Measurements from ENCODE around the gene SYT1. TPM values are rescaled to one million over a fixed set of nuclear protein-coding genes. Genes with fewer than 3 reads are reported as not detected.

The SYT1 gene
- total RNA-seq, 1 experiment from 2014 or later = 44.9 TPM

GRCh38 chr12:79071498-79071897 is 206.9 kb downstream of the SYT1 start (continued):
- TF ChIP-seq CBX3 (IDR thresholded peaks at IDR 0.05; ENCODE audit: low read depth) = no peak
- TF ChIP-seq ELF1 (IDR thresholded peaks at IDR 0.05; ENCODE audit: borderline replicate concordance, low read depth) = no peak
- TF ChIP-seq MAX (IDR thresholded peaks at IDR 0.05) = no peak
- no peak for TF ChIP-seq ZNF274 (IDR thresholded peaks at IDR 0.05; ENCODE audit: low read depth, low read length)
- no peak for TF ChIP-seq SIN3A (IDR thresholded peaks at IDR 0.05; ENCODE audit: low read depth)
- no peak for TF ChIP-seq SP1 (IDR thresholded peaks at IDR 0.05; ENCODE audit: low read depth)

GRCh38 chr12:79073506-79073905 is 208.9 kb downstream of the SYT1 start:
- no peak overlapping the region for H3K27ac ChIP-seq (ENCODE audit: low read depth, low read length)
- H3K27me3 ChIP-seq (ENCODE audit: insufficient read depth, low read length) = no peaks in the 10 kb centered on the region
- no peak overlapping the region for H3K4me2 ChIP-seq (ENCODE audit: low read length)
- intact Hi-C loops (cut with micrococcal nuclease) = no loop called here
- H3K4me1 ChIP-seq (ENCODE audit: control insufficient read depth in 1 of 2, insufficient read depth in 2 of 2, low read length in 2 of 2) = no peaks in the 10 kb centered on the region
- ChIA-PET POLR2A (no interaction called here), RAD21 (ENCODE audit: low non-redundant PET in 1 of 2, low total read pairs in 2 of 2, uncharacterized antibody in 2 of 2, unreplicated experiment in 2 of 2) (no interaction called here), CTCF (interaction anchor here (1.4 kb wide), 1 partner anchor 12 kb away, joined by 3 read pairs; no protein-coding TSS in a partner anchor)
- H3K79me2 ChIP-seq (ENCODE audit: insufficient read depth, low read length) = no peaks in the 10 kb centered on the region
- no TSS peak for BruUV-seq (replicated peaks)
- no peak for ATAC-seq
- no peak for DNase-seq (ENCODE audit: low read depth, low spot score)
- no peak overlapping the region for H3K9ac ChIP-seq (ENCODE audit: low read length)
- H4K20me1 ChIP-seq (ENCODE audit: insufficient read depth) = no peaks in the 10 kb centered on the region
- TF ChIP-seq EZH2 (IDR thresholded peaks at IDR 0.05) (no peak), ZBTB33 (IDR thresholded peaks at IDR 0.05; ENCODE audit: extremely low read depth, insufficient replicate concordance, low read length) (no peak), JUND (IDR thresholded peaks at IDR 0.05) (no peak), TCF7L2 (IDR thresholded peaks at IDR 0.05; ENCODE audit: borderline replicate concordance, extremely low read depth, insufficient read depth, insufficient read length) (no peak), ELF1 (IDR thresholded peaks at IDR 0.05; ENCODE audit: borderline replicate concordance, low read depth) (no peak), FOSL1 (IDR thresholded peaks at IDR 0.05; ENCODE audit: low read depth) (no peak), CEBPB (IDR thresholded peaks at IDR 0.05; ENCODE audit: low read depth) (no peak), YY1 (IDR thresholded peaks at IDR 0.05; ENCODE audit: extremely low read depth, insufficient replicate concordance, low read depth, low read length) (no peak), ZFX (IDR thresholded peaks at IDR 0.05) (no peak), POLR2AphosphoS5 (IDR thresholded peaks at IDR 0.05; ENCODE audit: low read depth, low read length) (no peak), RAD21 (IDR thresholded peaks at IDR 0.05; ENCODE audit: low read depth) (no peak), SRF (IDR thresholded peaks at IDR 0.05; ENCODE audit: low read depth) (no peak), ATF3 (IDR thresholded peaks at IDR 0.05) (no peak), EZH2phosphoT487 (IDR thresholded peaks at IDR 0.05; ENCODE audit: borderline replicate concordance) (no peak), ZNF274 (IDR thresholded peaks at IDR 0.05; ENCODE audit: low read depth, low read length) (no peak)
- H2AFZ ChIP-seq (ENCODE audit: low read depth, low read length, poor library complexity, severe bottlenecking) = no peak overlapping the region
- no peaks in the 10 kb centered on the region for H3K9me3 ChIP-seq (ENCODE audit: control insufficient read depth in 1 of 2, insufficient read depth in 1 of 2, low read depth in 1 of 2, low read length in 2 of 2)
- no peaks in the 10 kb centered on the region for H3K9me2 ChIP-seq (ENCODE audit: insufficient read depth)
- H3K4me3 ChIP-seq (replicated peaks in 1 of 2; ENCODE audit: low read depth in 1 of 2, low read length in 2 of 2) = no peak overlapping the region
- no peaks in the 10 kb centered on the region for H3K36me3 ChIP-seq (ENCODE audit: control insufficient read depth in 1 of 2, insufficient read depth in 2 of 2, low read length in 2 of 2)

All from HCT116 (cell line).